Endothelial cell of umbilical vein (primary cell): ENCODE results near the gene MTIF3.

Experiments
- EZH2 ChIP-seq: IDR thresholded peaks from 2 replicates; pipeline ENCODE4 v1.6.1; 2012; ENCODE audit warnings: borderline replicate concordance, low read depth, mild to moderate bottlenecking, moderate library complexity, low read length, inconsistent platforms; ENCODE audit not compliant: severe bottlenecking
- FOS ChIP-seq: IDR thresholded peaks from 2 replicates; pipeline ENCODE4 v1.6.1; 2011; ENCODE audit warnings: mild to moderate bottlenecking, low read length, moderate library complexity, borderline replicate concordance; ENCODE audit not compliant: insufficient read depth
- JUN ChIP-seq: IDR thresholded peaks from 2 replicates; pipeline ENCODE4 v1.6.1; 2011; ENCODE audit warnings: borderline replicate concordance, low read depth; ENCODE audit not compliant: insufficient read length, insufficient read depth
- MAX ChIP-seq: IDR thresholded peaks from 2 replicates; pipeline ENCODE4 v1.6.1; 2011; ENCODE audit not compliant: insufficient read depth, insufficient read length
- MYC ChIP-seq: IDR thresholded peaks from one replicate; pipeline ENCODE4 v1.6.1; 2011; ENCODE audit warnings: mild to moderate bottlenecking, low read depth, low read length
- POLR2A ChIP-seq: IDR thresholded peaks from 2 replicates; pipeline ENCODE4 v1.6.1; 2012; ENCODE audit warnings: low read depth, mild to moderate bottlenecking, control low read depth, low read length
- POLR2AphosphoS5 ChIP-seq: IDR thresholded peaks from 2 replicates; pipeline ENCODE4 v1.6.1; 2012; ENCODE audit warnings: low read depth, mild to moderate bottlenecking, control low read depth, low read length, moderate library complexity; ENCODE audit not compliant: insufficient read depth
- TF ChIP-seq, protein P1 (sequence below), 2 donors: IDR thresholded peaks; 1 replicate in 1 of 2; 2 replicates in 1 of 2; pipeline ENCODE4 v1.5.1; 2011; ENCODE audit warnings: low read length in 2 of 2, mild to moderate bottlenecking in 2 of 2, moderate library complexity in 2 of 2, control low read depth in 1 of 2, inconsistent platforms in 1 of 2, low read depth in 1 of 2; ENCODE audit not compliant: insufficient read depth in 1 of 2; ENCODE audit errors: extremely low read depth in 1 of 2

- TF ChIP-seq, protein P1, sequence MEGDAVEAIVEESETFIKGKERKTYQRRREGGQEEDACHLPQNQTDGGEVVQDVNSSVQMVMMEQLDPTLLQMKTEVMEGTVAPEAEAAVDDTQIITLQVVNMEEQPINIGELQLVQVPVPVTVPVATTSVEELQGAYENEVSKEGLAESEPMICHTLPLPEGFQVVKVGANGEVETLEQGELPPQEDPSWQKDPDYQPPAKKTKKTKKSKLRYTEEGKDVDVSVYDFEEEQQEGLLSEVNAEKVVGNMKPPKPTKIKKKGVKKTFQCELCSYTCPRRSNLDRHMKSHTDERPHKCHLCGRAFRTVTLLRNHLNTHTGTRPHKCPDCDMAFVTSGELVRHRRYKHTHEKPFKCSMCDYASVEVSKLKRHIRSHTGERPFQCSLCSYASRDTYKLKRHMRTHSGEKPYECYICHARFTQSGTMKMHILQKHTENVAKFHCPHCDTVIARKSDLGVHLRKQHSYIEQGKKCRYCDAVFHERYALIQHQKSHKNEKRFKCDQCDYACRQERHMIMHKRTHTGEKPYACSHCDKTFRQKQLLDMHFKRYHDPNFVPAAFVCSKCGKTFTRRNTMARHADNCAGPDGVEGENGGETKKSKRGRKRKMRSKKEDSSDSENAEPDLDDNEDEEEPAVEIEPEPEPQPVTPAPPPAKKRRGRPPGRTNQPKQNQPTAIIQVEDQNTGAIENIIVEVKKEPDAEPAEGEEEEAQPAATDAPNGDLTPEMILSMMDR (IDR thresholded peaks at IDR 0.05; ENCODE audit: extremely low read depth in 1 of 2, insufficient read depth in 1 of 2, low read depth in 1 of 2, low read length in 2 of 2), result no peak
- no peak for TF ChIP-seq EZH2
- no peak for TF ChIP-seq MAX
- no peak for TF ChIP-seq POLR2A
- no peak for TF ChIP-seq POLR2AphosphoS5
- no peak for TF ChIP-seq JUN
- no peak for TF ChIP-seq MYC
- no peak for TF ChIP-seq FOS
Measured at GRCh38 chr13:27415116-27415515, 35.2 kb downstream of the MTIF3 start.
